KBM-7 (cell line): ENCODE measurements around the gene ZNF75A.
"Not testable (repeated sequence)": the region's sequence is repeated elsewhere in the genome, so short reads cannot be mapped to it uniquely, and the experiment has no call there.

ENCODE experiments used
- DNase-seq: peaks from one replicate; pipeline ENCODE4 v3.0.0-alpha.2; 2015
- in situ Hi-C: fragments of 300-500 bp; cut with MboI; formaldehyde crosslinking; loops from 2 replicates; pipeline ENCODE4 v1.14.3; 2020; ENCODE audit warnings: low sequenced_read_pairs, low pct_unique_long_range_greater_than_20kb, mixed read lengths

The ZNF75A gene

DNA sequence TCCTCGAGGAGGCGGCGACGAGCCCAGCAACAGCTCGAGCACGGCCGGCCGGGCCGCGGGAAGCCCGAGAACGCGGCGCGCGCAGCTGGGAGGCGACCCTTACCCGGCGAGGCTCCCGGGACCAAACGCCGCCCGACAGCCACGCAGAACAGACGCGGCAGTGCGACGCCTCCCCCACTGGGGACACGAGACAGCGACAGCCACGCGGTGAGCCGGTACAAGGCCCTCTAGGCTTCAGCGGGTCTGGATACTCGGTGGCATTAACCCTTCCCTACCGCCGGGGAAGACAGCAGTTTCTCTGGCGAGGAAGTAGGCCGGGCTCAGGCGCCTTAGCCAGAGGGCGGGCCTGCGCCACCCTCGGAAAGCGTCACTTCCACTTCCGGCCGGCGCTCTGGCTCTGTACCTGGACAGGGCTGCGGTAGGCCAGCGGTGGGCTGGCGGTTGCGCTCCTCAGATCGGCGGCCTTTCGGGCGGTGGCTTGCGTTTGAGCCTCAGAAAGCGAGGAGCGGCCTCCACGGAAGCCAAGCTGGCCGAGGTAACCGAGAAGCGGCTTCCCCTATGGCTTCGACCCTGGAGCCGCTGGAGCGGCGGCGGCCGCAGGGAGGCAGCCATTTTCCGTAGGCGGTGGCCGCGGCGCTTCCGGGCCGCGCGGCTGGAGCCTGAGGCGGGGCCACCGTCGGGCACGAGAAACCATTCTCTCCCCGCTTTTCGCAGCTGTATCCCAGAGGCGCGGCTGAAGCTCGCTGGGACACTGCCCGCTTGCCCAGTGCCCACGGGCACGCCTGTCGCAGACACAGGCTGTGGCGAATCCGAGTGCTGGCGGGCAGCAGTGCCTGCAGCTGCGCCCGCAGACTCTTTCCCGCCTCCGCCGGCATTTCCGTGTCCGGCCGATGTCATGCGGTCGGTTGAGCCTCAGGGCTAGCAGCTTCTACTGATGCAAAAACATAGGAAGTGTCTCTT, at the start of gene ZNF75A, which contains the start of gene TIGD7:
TSS of gene ZNF75A (plus strand) at position 389 of the 960 bp plus-strand sequence. CDS start 2,932 bp downstream, outside the sequence.
TSS of gene TIGD7 (minus strand) at position 322 of the 960 bp plus-strand sequence. CDS start 4,816 bp downstream, outside the sequence.
- in situ Hi-C loops, result no loop called here
- peak; percentile 87 for DNase-seq

DNA sequence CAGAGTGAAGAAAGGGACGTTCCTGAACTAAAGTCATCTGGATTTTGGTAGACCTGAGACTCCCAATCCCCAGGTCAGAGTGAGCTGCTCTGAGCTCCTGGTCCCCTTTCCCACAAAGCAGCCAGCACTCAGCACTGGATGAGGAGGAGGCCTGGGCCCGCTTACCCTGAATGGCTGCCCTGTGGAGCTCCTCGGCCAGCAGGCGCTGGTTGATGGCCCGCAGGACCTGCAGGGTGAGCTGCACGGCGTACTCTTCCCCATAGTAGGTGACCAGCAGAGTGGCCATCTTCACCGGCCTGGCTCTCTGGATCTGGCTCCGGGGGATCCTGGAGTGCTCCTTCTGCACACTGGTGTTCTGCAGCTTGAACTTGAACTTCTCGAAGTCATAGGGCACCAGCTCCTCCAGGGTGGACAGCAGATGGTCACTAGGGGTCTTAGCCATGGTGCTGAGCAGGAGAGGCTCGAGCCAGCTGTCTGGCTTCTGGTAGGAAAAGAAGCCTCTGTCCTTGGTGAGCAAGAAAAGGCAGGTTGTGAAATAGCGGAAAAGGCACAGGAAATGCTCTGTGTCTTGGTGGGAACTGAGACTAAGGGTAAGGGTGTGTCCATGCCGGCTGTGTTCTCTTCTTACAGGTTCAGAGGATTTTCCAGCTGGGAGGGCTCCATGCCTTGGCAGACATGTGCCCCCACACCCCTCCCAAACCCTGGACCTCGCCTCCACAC, 49.0 kb upstream of the ZNF75A start, which contains the start of gene MEFV:
TSS of gene MEFV (minus strand) at position 488 of the 720 bp plus-strand sequence. CDS start at position 442, 46 bp downstream.
- no peak for DNase-seq
- in situ Hi-C loops, result no loop called here

DNA sequence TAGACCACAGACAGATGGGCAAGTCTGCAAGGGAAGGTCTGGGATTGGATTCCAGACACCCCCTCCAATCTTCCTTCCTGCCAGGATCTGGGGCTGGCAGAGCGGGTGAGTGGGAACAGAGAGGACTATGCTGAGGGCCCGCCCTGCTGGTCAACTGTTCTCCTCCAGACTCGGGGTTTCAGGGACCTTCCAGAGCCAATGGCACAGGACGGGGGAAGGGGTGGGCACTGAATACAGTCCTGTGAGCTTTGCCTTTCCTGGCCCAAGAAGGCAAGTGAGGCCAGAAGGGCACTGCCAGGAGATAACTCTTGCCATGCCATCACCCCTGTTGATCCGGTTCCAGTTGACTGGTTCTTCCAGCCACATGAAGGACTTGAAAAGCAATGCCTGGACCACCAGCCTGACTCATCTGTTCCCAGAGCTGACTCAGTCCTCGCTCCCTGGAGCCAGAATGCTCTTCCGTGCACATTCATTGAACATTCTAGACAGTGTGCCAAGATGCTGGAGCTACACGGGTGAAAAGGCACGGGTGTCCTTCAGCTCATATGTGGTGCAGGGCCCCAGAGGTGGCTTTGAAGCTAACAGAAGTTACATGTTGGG, 48.3 kb upstream of the ZNF75A start:
- in situ Hi-C loops, result no loop called here

GRCh38 chr16:3259836-3260235, 45.5 kb upstream of the ZNF75A start:
- DNase-seq, result no peak
- in situ Hi-C loops, result no loop called here

More for the DNA sequence above, 48.3 kb upstream of the ZNF75A start:
- DNase-seq, result no peak

DNA sequence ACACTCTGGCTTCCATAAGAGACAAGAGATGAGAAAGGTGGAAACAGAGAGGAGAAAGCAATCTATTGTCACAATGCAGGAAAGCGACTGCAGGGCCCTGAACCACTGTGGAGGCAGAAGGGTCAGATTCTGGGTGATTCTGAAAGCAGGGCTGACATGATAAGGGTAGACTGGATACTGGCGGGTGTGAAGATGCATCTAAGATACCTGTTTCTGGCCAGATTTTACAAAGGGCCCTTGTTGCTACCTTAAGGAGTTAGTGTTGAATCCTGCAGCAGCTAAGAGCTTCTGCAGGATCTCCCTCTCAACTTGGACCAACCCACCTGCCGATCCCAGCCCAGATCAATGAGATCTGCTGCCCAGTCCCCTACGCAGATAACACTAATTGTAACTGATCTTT, 42.8 kb upstream of the ZNF75A start:
- DNase-seq, result no peak
- in situ Hi-C loops, result no loop called here

- in situ Hi-C loops, result no loop called here
These were observed 40.9 kb upstream of the ZNF75A start for GRCh38 chr16:3264137-3265036.

DNA sequence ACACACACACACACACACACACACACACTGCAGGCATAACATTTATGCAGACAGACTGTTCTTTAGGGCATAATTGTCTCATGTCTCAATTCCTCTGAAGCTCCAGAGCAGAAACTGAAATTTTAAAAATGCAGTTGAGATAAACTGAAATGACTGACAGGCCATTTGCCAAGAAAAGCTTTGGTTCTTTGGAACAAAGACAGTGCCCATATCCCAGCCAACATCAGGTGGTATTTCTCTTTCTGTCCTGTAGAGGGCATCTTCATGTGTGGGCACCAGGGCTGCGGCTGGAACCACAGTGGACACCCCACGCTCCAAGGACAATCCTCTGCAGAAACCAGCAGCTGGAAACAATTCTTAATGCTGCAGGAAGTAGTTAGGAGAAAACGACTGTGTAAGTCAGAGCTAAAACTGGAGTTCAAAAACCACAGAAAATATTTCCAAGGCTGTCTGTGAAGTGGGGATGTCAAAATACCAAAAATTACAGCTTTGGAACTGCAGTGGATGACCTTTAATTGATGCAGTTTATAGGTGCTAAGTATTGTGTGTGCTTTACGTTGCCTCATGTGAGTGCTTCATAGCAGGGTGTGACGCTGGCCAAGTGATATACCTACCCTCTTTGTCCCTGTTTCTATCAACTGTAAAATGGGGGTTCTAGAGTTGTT, 38.3 kb upstream of the ZNF75A start:
- peak; percentile 37 for DNase-seq
- in situ Hi-C loops, result no loop called here

More at GRCh38 chr16:3264137-3265036, 40.9 kb upstream of the ZNF75A start:
- DNase-seq, result peak; percentile 99

DNA sequence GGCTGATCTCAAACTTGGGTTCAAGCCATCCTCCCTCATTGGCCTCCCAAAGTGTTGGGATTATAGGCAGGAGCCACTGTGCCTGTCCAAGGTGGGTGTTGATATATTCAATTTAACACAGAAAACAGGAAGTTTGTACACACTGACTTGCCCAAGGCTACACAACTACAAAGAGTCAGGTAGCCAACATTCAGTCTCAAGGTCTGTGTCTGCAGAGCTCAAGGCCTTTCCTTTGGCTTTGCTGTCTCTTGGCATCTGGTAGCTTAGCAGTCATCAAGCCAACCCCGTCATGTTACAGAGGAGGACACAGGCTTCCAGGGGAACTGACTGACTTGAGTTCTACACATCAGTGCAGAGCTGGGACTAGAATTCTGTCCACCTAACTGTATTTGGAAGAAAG, 37.0 kb upstream of the ZNF75A start:
- in situ Hi-C loops, result no loop called here

DNA sequence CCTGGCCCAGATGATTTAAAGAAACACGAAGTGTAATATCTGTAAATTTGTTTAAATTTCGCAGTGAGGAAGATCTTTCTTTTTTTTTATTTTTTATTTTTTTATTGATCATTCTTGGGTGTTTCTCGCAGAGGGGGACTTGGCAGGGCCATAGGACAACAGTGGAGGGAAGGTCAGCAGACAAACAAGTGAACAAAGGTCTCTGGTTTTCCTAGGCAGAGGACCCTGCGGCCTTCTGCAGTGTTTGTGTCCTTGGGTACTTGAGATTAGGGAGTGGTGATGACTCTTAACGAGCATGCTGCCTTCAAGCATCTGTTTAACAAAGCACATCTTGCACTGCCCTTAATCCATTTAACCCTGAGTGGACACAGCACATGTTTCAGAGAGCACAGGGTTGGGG, 34.6 kb upstream of the ZNF75A start:
- in situ Hi-C loops, DNase-seq: not testable (repeated sequence)

More for the DNA sequence above, 37.0 kb upstream of the ZNF75A start:
- no peak for DNase-seq

- in situ Hi-C loops, DNase-seq: not testable (repeated sequence)
These were observed 34.0 kb upstream of the ZNF75A start for GRCh38 chr16:3271281-3271680.

GRCh38 chr16:3274490-3274889, 30.8 kb upstream of the ZNF75A start:
- in situ Hi-C loops, result no loop called here
- no peak for DNase-seq

DNA sequence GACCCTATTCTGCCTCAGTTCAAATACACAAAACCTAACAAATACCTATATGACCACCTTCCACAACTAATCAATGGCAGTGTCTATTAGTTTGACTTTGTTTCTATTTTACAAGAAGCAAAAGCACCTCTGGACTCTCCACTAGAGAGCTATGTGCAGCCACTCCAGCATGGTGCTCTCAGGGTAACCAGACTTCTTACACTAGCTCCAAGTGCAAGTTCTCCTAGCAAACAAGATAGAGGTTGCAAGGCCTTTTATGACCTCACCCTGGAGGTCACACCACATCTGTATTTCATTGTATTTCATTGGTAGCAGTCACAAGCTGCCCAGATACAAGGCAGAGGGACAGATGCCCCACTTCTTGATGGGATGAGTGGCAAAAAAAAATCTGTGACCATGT, 30.4 kb upstream of the ZNF75A start:
- no peak for DNase-seq
- in situ Hi-C loops, result no loop called here

GRCh38 chr16:3276679-3277078, 28.6 kb upstream of the ZNF75A start:
- in situ Hi-C loops, result no loop called here
- no peak for DNase-seq

GRCh38 chr16:3281222-3281820, 24.0 kb upstream of the ZNF75A start:
- DNase-seq, result no peak
- in situ Hi-C loops, result no loop called here

DNA sequence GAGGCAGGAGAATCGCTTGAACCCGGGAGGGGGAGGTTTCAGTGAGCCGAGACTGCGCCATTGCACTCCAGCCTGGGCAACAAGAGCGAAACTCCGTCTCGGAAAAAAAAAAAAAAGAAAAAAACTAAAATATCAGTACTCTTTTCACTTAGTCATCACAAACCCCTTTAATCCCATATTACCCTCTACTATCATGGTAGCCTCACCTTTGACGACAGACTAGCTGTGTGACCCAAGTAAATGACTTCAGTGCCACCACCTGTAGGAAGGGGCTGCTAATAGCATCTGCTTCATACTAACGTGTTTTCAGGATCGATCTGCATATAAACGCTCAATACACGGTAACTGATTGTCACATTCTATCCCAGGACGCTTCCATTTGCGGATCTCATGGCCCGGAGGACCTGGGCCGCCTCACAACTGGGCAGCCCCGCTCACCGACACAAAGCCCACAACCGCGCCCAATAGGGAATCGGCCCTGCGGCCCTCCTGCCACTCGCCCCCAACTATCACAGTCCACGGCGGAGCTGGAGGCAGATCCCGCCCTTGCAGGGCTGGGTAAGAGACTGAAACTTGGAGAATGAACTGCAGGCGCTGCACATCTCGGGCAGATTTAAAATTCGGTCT, 23.1 kb upstream of the ZNF75A start:
- in situ Hi-C loops, result no loop called here
- DNase-seq, result no peak

- in situ Hi-C loops, result no loop called here
- DNase-seq, result peak; percentile 92
These were observed 22.4 kb upstream of the ZNF75A start, which contains the start of gene ZNF263 for GRCh38 chr16:3282730-3283542. ZNF263 (plus strand) TSS chr16:3283491; CDS start chr16:3283819, 328 bp downstream.
